MM.1S (cell line): ENCODE results near the gene HNRNPA0.

Experiments
- EZH2phosphoT487 ChIP-seq: fragments of 300-600 bp; sonication (generic); IDR thresholded peaks from 2 replicates; pipeline ENCODE4 v1.6.1; 2018; ENCODE audit warnings: antibody characterized with exemption, low read length
- TF ChIP-seq, protein P1 (sequence below): fragments of 300-600 bp; sonication (generic); IDR thresholded peaks from 2 replicates; pipeline ENCODE4 v1.5.1; 2016; ENCODE audit warnings: antibody characterized with exemption, low read length, mixed read lengths

GRCh38 chr5:137716337-137716736 is 37.8 kb downstream of the HNRNPA0 start:
- TF ChIP-seq, protein P1, sequence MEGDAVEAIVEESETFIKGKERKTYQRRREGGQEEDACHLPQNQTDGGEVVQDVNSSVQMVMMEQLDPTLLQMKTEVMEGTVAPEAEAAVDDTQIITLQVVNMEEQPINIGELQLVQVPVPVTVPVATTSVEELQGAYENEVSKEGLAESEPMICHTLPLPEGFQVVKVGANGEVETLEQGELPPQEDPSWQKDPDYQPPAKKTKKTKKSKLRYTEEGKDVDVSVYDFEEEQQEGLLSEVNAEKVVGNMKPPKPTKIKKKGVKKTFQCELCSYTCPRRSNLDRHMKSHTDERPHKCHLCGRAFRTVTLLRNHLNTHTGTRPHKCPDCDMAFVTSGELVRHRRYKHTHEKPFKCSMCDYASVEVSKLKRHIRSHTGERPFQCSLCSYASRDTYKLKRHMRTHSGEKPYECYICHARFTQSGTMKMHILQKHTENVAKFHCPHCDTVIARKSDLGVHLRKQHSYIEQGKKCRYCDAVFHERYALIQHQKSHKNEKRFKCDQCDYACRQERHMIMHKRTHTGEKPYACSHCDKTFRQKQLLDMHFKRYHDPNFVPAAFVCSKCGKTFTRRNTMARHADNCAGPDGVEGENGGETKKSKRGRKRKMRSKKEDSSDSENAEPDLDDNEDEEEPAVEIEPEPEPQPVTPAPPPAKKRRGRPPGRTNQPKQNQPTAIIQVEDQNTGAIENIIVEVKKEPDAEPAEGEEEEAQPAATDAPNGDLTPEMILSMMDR, result no peak
- no peak for TF ChIP-seq EZH2phosphoT487
